ENCODE data around the gene RIOX2.

RIOX2 gene

DNA sequence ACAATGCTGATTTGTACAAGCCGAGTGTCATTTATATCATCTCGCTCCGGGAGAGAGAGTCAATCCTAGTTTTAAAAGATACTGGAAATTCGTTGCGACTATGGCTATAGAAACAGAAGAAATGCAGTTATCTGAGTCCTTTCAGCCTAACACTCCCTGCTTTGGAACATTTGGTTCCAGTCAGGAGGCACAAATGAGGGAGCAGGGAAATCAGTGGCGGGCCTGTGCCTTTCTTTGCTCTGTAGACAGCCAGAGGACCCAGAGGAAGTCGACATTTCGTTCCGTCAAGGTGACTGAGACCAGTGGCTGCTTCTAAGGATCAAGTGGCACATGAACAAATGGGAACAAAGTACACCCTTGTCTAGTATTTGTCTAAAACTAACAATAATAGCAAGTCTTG, 745 bp upstream of the RIOX2 start:
- Histone ChIP-seq H4K20me1 (ENCODE audit: insufficient read depth) (no peaks in the 10 kb centered on the region), H2AFZ (ENCODE audit: low read depth) (peak overlapping the region; percentile 65), H3K4me1 (ENCODE audit: low read depth, poor library complexity, severe bottlenecking) (peaks cover 54% of the 10 kb centered on the region), H3K27ac (no peak overlapping the region), H3K36me3 (ENCODE audit: insufficient read depth) (no peaks in the 10 kb centered on the region), H3K4me2 (peak overlapping the region; percentile 64; the same call in 1 of the 2 replicates), H3K27me3 (ENCODE audit: insufficient read depth, low read depth) (no peaks in the 10 kb centered on the region), H3K4me3 (IDR thresholded peaks at IDR 0.05; ENCODE audit: insufficient read depth, low read depth, low read length) (no peak overlapping the region), H3K9ac (peak overlapping the region; percentile 76; the same call in 1 of the 2 replicates), H3K79me2 (ENCODE audit: insufficient read depth, low read depth) (peaks cover 36% of the 10 kb centered on the region)
- TF ChIP-seq, protein P1, sequence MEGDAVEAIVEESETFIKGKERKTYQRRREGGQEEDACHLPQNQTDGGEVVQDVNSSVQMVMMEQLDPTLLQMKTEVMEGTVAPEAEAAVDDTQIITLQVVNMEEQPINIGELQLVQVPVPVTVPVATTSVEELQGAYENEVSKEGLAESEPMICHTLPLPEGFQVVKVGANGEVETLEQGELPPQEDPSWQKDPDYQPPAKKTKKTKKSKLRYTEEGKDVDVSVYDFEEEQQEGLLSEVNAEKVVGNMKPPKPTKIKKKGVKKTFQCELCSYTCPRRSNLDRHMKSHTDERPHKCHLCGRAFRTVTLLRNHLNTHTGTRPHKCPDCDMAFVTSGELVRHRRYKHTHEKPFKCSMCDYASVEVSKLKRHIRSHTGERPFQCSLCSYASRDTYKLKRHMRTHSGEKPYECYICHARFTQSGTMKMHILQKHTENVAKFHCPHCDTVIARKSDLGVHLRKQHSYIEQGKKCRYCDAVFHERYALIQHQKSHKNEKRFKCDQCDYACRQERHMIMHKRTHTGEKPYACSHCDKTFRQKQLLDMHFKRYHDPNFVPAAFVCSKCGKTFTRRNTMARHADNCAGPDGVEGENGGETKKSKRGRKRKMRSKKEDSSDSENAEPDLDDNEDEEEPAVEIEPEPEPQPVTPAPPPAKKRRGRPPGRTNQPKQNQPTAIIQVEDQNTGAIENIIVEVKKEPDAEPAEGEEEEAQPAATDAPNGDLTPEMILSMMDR (conservative IDR thresholded peaks at IDR 0.05; ENCODE audit: low read depth, low read length) = no peak

DNA sequence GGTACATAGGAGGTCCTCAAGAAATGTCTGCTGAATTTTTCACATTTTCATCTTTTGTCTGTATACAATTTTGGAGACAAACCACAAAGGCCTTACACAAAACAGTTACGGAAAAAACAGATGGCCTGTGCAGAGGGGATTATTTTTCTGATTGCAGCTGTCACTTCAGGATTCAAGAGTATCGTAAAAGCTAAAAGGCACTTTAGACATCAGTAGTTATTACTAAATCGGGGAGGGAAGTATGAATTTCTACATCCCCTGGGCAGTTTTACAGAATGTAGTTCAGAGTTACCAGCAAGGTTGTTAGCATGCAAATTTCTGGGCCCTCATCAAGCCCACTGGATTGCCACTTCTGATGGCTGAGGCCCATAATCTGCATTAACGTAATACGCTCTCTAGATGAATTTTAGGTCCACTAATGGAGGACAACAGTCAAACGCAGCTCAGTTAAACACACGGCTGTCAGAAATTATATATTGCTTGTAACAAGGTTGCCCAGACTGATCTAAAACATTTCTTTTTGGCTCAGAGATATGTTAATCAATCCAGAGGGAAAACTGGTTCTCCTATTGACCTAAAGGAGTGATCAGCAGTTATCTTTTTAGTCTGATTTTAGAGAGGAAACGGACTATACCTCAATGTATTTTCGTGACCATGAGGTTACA, 1.1 kb downstream of the RIOX2 start:
- Histone ChIP-seq H3K27me3 (ENCODE audit: insufficient read depth, low read depth) (no peaks in the 10 kb centered on the region), H4K20me1 (ENCODE audit: insufficient read depth) (no peaks in the 10 kb centered on the region), H3K27ac (peak overlapping the region; percentile 55), H3K79me2 (ENCODE audit: insufficient read depth, low read depth) (peaks cover 50% of the 10 kb centered on the region), H3K4me3 (IDR thresholded peaks at IDR 0.05; ENCODE audit: insufficient read depth, low read depth, low read length) (peak overlapping the region; percentile 39), H3K4me1 (ENCODE audit: low read depth, poor library complexity, severe bottlenecking) (peaks cover 57% of the 10 kb centered on the region), H3K9ac (peak overlapping the region; percentile 76), H3K4me2 (peak overlapping the region; percentile 91), H2AFZ (ENCODE audit: low read depth) (peak overlapping the region; percentile 45), H3K36me3 (ENCODE audit: insufficient read depth) (no peaks in the 10 kb centered on the region)
- TF ChIP-seq, protein P1 (conservative IDR thresholded peaks at IDR 0.05; ENCODE audit: low read depth, low read length) = no peak

DNA sequence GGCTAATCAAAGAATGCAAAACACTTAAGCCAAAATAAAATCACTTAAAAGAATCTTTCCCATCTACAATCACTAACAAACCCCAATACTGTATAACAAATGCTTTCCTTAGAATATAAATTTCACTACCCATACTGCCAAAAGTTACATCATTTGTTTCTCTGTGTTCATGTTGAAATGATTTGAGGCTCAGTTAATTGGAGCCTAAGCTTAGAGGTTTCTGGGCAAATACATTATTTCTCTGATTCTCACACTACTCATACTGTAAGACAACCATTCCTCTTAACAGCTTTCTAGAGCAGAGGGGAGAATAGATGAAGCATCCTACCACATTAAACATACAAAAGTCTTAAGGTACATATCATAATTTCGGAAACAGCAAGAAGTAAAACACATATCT, 2.1 kb downstream of the RIOX2 start:
- H3K27ac ChIP-seq = no peak overlapping the region
- H3K4me2 ChIP-seq = peak overlapping the region; percentile 91; the same call in 1 of the 2 replicates
- H3K36me3 ChIP-seq (ENCODE audit: insufficient read depth) = no peaks in the 10 kb centered on the region
- no peaks in the 10 kb centered on the region for H4K20me1 ChIP-seq (ENCODE audit: insufficient read depth)
- no peak overlapping the region for H2AFZ ChIP-seq (ENCODE audit: low read depth)
- no peaks in the 10 kb centered on the region for H3K27me3 ChIP-seq (ENCODE audit: insufficient read depth, low read depth)
- no peak overlapping the region for H3K4me3 ChIP-seq (IDR thresholded peaks at IDR 0.05; ENCODE audit: insufficient read depth, low read depth, low read length)
- no peak overlapping the region for H3K9ac ChIP-seq
- H3K4me1 ChIP-seq (ENCODE audit: low read depth, poor library complexity, severe bottlenecking) = peaks cover 52% of the 10 kb centered on the region
- TF ChIP-seq, protein P1 (conservative IDR thresholded peaks at IDR 0.05; ENCODE audit: low read depth, low read length) = no peak
- peaks cover 58% of the 10 kb centered on the region for H3K79me2 ChIP-seq (ENCODE audit: insufficient read depth, low read depth)

DNA sequence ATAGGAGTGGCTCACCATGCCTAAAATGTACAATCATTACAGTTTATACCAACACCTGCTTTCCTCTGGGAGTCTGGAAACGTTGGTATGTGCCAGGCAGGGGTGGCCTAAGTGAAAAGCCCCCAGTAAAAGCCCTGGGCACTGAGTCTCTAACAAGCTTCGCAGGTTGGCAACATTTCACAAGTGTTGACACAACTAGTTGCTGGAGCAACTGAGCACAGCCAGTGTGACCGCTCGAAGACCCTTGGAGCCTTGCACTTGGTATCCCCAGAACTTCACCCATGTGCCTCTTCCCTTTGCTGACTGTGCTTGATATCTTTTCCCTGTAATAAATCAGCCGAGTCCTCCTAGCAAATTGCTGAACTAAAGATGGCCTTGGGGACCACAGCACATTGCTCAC, 2.7 kb downstream of the RIOX2 start:
- H3K27ac ChIP-seq = no peak overlapping the region
- no peak overlapping the region for H3K9ac ChIP-seq
- H2AFZ ChIP-seq (ENCODE audit: low read depth) = no peak overlapping the region
- peaks cover 58% of the 10 kb centered on the region for H3K79me2 ChIP-seq (ENCODE audit: insufficient read depth, low read depth)
- peaks cover 46% of the 10 kb centered on the region for H3K4me1 ChIP-seq (ENCODE audit: low read depth, poor library complexity, severe bottlenecking)
- no peak overlapping the region for H3K4me3 ChIP-seq (IDR thresholded peaks at IDR 0.05; ENCODE audit: insufficient read depth, low read depth, low read length)
- H3K4me2 ChIP-seq = peak overlapping the region; percentile 91; the same call in 1 of the 2 replicates
- H3K27me3 ChIP-seq (ENCODE audit: insufficient read depth, low read depth) = no peaks in the 10 kb centered on the region
- no peaks in the 10 kb centered on the region for H3K36me3 ChIP-seq (ENCODE audit: insufficient read depth)
- TF ChIP-seq, protein P1 (conservative IDR thresholded peaks at IDR 0.05; ENCODE audit: low read depth, low read length) = no peak
- no peaks in the 10 kb centered on the region for H4K20me1 ChIP-seq (ENCODE audit: insufficient read depth)
